NB4 (cell line): ENCODE measurements around the gene ZNF783.

Experiments used
- MYC ChIP-seq: IDR thresholded peaks from 2 replicates; pipeline ENCODE4 v1.6.1; 2011; ENCODE audit warnings: low read depth, low read length
- POLR2A ChIP-seq: IDR thresholded peaks from 2 replicates; pipeline ENCODE4 v1.6.1; 2011; ENCODE audit warnings: mild to moderate bottlenecking; ENCODE audit not compliant: insufficient read length; ENCODE audit errors: extremely low read depth
- TF ChIP-seq, protein P1 (sequence below): IDR thresholded peaks from one replicate; pipeline ENCODE4 v1.5.1; 2012; ENCODE audit warnings: low read depth, low read length

- no peak for TF ChIP-seq MYC
- TF ChIP-seq POLR2A: no peak
- TF ChIP-seq, protein P1, sequence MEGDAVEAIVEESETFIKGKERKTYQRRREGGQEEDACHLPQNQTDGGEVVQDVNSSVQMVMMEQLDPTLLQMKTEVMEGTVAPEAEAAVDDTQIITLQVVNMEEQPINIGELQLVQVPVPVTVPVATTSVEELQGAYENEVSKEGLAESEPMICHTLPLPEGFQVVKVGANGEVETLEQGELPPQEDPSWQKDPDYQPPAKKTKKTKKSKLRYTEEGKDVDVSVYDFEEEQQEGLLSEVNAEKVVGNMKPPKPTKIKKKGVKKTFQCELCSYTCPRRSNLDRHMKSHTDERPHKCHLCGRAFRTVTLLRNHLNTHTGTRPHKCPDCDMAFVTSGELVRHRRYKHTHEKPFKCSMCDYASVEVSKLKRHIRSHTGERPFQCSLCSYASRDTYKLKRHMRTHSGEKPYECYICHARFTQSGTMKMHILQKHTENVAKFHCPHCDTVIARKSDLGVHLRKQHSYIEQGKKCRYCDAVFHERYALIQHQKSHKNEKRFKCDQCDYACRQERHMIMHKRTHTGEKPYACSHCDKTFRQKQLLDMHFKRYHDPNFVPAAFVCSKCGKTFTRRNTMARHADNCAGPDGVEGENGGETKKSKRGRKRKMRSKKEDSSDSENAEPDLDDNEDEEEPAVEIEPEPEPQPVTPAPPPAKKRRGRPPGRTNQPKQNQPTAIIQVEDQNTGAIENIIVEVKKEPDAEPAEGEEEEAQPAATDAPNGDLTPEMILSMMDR: no peak
Observed at GRCh38 chr7:149237502-149237901, 24.5 kb upstream of the ZNF783 start.
